ENCODE data around the gene CRYBG2.

Gene CRYBG2

DNA sequence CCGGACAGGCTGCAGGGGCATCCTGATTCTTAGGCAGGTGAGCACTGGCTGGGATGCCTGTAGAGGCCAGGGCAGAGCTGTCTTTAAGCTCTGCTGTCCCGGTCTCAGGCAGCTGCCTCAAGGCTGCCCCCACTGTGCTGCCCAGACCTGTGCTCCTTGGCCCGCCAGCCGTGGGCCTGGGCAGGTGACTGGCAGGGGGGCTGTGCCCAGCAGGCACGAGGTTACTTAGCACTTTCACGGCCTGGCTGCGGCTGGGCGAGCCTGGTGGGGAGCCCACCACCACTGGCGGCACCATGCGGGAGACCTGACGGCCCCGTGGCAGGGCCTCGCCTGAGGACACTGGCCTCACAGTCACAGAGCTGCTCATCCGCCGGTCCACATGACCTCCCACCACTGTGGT, 8.2 kb downstream of the CRYBG2 start:
- no peaks in the 10 kb centered on the region for H3K27me3 ChIP-seq (ENCODE audit: insufficient read depth, poor library complexity, severe bottlenecking)
- DNase-seq (ENCODE audit: low spot score) = no peak
- no peaks in the 10 kb centered on the region for H3K9me3 ChIP-seq (ENCODE audit: severe bottlenecking)
- H3K36me3 ChIP-seq (ENCODE audit: low read depth) = peaks cover 3% of the 10 kb centered on the region; the same call in 1 of the 2 replicates
- peaks cover 20% of the 10 kb centered on the region for H3K4me1 ChIP-seq (ENCODE audit: insufficient read depth, poor library complexity, severe bottlenecking)
- 0 out of 3 replicates have a peak, but pooled peaks have one; percentile 14 for ATAC-seq (ENCODE audit: low read depth)
- no peak overlapping the region for H3K4me3 ChIP-seq (ENCODE audit: severe bottlenecking)
- no peak overlapping the region for H3K27ac ChIP-seq (ENCODE audit: poor library complexity, severe bottlenecking)
- TF ChIP-seq, protein P1, sequence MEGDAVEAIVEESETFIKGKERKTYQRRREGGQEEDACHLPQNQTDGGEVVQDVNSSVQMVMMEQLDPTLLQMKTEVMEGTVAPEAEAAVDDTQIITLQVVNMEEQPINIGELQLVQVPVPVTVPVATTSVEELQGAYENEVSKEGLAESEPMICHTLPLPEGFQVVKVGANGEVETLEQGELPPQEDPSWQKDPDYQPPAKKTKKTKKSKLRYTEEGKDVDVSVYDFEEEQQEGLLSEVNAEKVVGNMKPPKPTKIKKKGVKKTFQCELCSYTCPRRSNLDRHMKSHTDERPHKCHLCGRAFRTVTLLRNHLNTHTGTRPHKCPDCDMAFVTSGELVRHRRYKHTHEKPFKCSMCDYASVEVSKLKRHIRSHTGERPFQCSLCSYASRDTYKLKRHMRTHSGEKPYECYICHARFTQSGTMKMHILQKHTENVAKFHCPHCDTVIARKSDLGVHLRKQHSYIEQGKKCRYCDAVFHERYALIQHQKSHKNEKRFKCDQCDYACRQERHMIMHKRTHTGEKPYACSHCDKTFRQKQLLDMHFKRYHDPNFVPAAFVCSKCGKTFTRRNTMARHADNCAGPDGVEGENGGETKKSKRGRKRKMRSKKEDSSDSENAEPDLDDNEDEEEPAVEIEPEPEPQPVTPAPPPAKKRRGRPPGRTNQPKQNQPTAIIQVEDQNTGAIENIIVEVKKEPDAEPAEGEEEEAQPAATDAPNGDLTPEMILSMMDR (IDR thresholded peaks at IDR 0.05; ENCODE audit: poor library complexity, severe bottlenecking) = no peak

DNA sequence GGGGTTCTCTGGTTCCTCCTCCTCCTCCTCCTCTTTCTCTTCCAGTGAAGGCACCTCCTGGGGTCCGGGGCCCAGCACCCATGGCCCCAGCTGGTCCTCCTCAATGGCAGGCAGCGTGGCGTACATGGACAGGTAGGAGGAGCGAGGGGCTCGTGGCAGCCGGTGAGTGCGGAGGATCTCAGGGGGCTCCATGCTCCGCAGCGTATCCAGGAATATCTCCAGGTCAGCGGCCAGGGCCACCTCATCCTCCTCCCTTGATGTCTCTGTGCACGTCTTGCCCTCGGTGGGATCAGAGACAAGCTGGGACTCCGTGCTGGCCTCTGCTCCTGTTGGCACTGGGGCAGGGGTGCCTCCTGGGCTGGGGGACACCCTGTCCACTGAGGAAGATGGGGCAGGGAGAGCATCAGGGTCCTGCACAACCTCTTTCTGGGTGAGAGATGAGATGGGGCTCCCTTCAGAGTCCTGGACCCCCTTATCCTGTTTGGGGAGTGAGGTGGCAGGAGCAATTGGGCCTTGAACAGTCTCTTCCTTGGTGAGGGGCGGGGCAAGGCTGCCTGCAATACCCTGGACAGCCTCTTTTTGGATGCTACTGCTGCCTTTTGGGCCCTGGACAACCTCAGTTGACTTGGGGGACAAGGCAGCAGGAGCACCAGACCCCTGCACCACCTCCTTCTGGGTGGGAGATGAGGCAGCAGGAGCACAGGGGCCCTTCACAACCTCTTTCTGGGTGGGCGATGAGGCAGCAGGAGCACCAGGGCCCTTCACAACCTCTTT, 9.6 kb downstream of the CRYBG2 start:
- ATAC-seq (ENCODE audit: low read depth) (no peak), DNase-seq (ENCODE audit: low spot score) (no peak)

DNA sequence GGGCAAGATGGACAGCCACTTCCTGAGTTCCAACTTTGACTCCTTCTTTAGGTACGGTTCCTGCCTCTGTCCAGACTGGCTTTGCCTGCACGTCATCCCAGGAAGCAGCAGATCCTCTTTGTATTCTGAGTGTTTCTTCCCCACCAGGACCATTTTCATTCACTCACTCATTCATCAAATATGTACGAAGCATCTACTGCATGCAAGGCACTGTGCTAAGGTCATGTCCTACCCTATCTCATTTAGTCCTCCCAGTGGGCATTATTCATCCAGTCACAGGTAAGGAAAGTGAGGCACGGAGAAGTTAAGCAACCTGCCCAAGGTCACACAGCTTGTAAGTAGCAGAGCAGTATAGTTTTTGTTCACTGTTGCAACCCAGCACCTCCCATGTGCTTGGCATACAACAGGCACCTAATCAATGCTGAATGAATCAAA, 13.9 kb downstream of the CRYBG2 start:
- TF ChIP-seq, protein P1 (IDR thresholded peaks at IDR 0.05; ENCODE audit: poor library complexity, severe bottlenecking) = no peak
- DNase-seq (ENCODE audit: low spot score) (no peak), ATAC-seq (ENCODE audit: low read depth) (peak; percentile 20)
- H3K36me3 ChIP-seq (ENCODE audit: low read depth) = no peaks in the 10 kb centered on the region
- peaks cover 15% of the 10 kb centered on the region for H3K4me1 ChIP-seq (ENCODE audit: insufficient read depth, poor library complexity, severe bottlenecking)
- no peak overlapping the region for H3K4me3 ChIP-seq (ENCODE audit: severe bottlenecking)
- peak overlapping the region; percentile 58 for H3K27ac ChIP-seq (ENCODE audit: poor library complexity, severe bottlenecking)
- no peaks in the 10 kb centered on the region for H3K9me3 ChIP-seq (ENCODE audit: severe bottlenecking)
- H3K27me3 ChIP-seq (ENCODE audit: insufficient read depth, poor library complexity, severe bottlenecking) = no peaks in the 10 kb centered on the region

More for the DNA sequence above, 9.6 kb downstream of the CRYBG2 start:
- Histone ChIP-seq H3K27ac (ENCODE audit: poor library complexity, severe bottlenecking) (no peak overlapping the region), H3K4me1 (ENCODE audit: insufficient read depth, poor library complexity, severe bottlenecking) (peaks cover 13% of the 10 kb centered on the region), H3K36me3 (ENCODE audit: low read depth) (peaks cover 3% of the 10 kb centered on the region; the same call in 1 of the 2 replicates), H3K27me3 (ENCODE audit: insufficient read depth, poor library complexity, severe bottlenecking) (no peaks in the 10 kb centered on the region), H3K4me3 (ENCODE audit: severe bottlenecking) (no peak overlapping the region), H3K9me3 (ENCODE audit: severe bottlenecking) (no peaks in the 10 kb centered on the region)
- TF ChIP-seq, protein P1 (IDR thresholded peaks at IDR 0.05; ENCODE audit: poor library complexity, severe bottlenecking) = no peak

DNA sequence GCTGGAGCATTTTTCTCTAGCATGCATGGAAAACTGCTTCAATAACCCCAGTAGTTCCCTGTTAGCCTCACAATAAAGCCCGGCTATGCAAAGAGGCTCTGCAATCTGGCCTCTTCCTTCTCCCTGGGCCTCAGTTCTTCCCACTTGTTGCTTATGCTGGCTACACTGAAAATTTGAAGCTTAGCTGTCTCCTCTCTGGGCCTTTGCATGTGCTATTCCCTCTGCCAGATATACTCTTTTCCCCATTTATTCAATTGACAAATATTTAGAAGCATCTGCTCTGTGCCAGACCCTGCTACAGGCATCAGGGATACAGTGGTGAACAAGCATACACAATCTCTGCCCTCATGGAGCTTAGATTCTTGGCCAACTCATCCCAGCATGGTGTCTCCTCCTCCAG, 15.3 kb downstream of the CRYBG2 start:
- TF ChIP-seq, protein P1 (IDR thresholded peaks at IDR 0.05; ENCODE audit: poor library complexity, severe bottlenecking) = no peak
- peak overlapping the region; percentile 58 for H3K27ac ChIP-seq (ENCODE audit: poor library complexity, severe bottlenecking)
- ATAC-seq (ENCODE audit: low read depth) (no peak), DNase-seq (ENCODE audit: low spot score) (no peak)
- H3K4me1 ChIP-seq (ENCODE audit: insufficient read depth, poor library complexity, severe bottlenecking) = peaks cover 19% of the 10 kb centered on the region
- no peaks in the 10 kb centered on the region for H3K9me3 ChIP-seq (ENCODE audit: severe bottlenecking)
- no peaks in the 10 kb centered on the region for H3K27me3 ChIP-seq (ENCODE audit: insufficient read depth, poor library complexity, severe bottlenecking)
- no peak overlapping the region for H3K4me3 ChIP-seq (ENCODE audit: severe bottlenecking)
- H3K36me3 ChIP-seq (ENCODE audit: low read depth) = peaks cover 4% of the 10 kb centered on the region; the same call in 1 of the 2 replicates

DNA sequence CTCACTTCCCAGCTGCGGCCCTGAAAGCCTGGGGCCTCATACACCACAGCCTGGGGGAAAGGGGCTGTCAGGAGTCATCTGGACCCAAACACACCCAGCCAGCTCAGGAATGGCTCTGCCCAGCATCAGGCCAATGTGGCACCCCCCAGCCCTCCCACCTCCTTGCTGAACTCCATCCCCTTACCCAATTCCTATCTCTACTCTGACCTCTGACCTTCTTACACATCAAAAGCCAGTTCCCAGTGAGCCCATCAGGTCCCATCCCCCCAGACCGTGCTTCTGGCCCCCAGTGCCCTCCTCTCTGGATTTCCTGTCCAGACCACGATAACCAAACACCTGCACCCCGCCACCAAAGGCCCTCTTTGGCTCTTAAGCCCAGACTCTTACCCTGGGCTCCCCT, 16.3 kb downstream of the CRYBG2 start:
- no peak for ATAC-seq (ENCODE audit: low read depth)
- Histone ChIP-seq H3K4me1 (ENCODE audit: insufficient read depth, poor library complexity, severe bottlenecking) (peaks cover 19% of the 10 kb centered on the region), H3K4me3 (ENCODE audit: severe bottlenecking) (no peak overlapping the region), H3K27me3 (ENCODE audit: insufficient read depth, poor library complexity, severe bottlenecking) (no peaks in the 10 kb centered on the region), H3K27ac (ENCODE audit: poor library complexity, severe bottlenecking) (no peak overlapping the region), H3K9me3 (ENCODE audit: severe bottlenecking) (no peaks in the 10 kb centered on the region), H3K36me3 (ENCODE audit: low read depth) (peaks cover 5% of the 10 kb centered on the region)
- DNase-seq (ENCODE audit: low spot score) = no peak
- TF ChIP-seq, protein P1 (IDR thresholded peaks at IDR 0.05; ENCODE audit: poor library complexity, severe bottlenecking) = no peak

All from RWPE2 (cell line).